Fibroblast of pulmonary artery (primary cell): ENCODE results near the gene ATRN.

Experiments
- DNase-seq: peaks from one replicate; pipeline ENCODE4 v3.0.0-alpha.2; 2010; ENCODE audit warnings: low read depth
- H3K4me3 ChIP-seq: replicated peaks from 2 replicates; pipeline ENCODE4 v1.5.1; 2011; ENCODE audit warnings: low read depth, mild to moderate bottlenecking, control low read depth, low read length, moderate library complexity
- CTCF ChIP-seq: IDR thresholded peaks from 2 replicates; pipeline ENCODE4 v1.5.1; 2011; ENCODE audit warnings: mild to moderate bottlenecking, control low read depth, low read length, inconsistent platforms; ENCODE audit errors: missing control alignments

The ATRN gene

GRCh38 chr20:3696745-3697587, 226.1 kb downstream of the ATRN start:
- TF ChIP-seq CTCF, result no peak
- H3K4me3 ChIP-seq, result no peak overlapping the region

GRCh38 chr20:3697588-3698305, 226.9 kb downstream of the ATRN start:
- H3K4me3 ChIP-seq, result no peak overlapping the region
- DNase-seq, result no peak
- no peak for TF ChIP-seq CTCF

More at GRCh38 chr20:3696745-3697587, 226.1 kb downstream of the ATRN start:
- no peak for DNase-seq

- H3K4me3 ChIP-seq, result no peak overlapping the region
- no peak for TF ChIP-seq CTCF
- no peak for DNase-seq
Observed at GRCh38 chr20:3698591-3699001, 227.8 kb downstream of the ATRN start.

GRCh38 chr20:3699037-3699436, 228.2 kb downstream of the ATRN start:
- no peak for TF ChIP-seq CTCF
- no peak overlapping the region for H3K4me3 ChIP-seq
- no peak for DNase-seq
